HG02763 (cell line): ENCODE data around the gene ERC2.
A peak's percentile ranks its signal among the peaks of the same experiment; 100 is the strongest.

ENCODE experiments used
- ATAC-seq: cut with Tn5 transposase; IDR thresholded peaks from one replicate; pipeline ENCODE4 v1.9.1; 2021; ENCODE audit warnings: mild to moderate bottlenecking, moderate library complexity; ENCODE audit not compliant: unreplicated experiment

ERC2 gene

DNA sequence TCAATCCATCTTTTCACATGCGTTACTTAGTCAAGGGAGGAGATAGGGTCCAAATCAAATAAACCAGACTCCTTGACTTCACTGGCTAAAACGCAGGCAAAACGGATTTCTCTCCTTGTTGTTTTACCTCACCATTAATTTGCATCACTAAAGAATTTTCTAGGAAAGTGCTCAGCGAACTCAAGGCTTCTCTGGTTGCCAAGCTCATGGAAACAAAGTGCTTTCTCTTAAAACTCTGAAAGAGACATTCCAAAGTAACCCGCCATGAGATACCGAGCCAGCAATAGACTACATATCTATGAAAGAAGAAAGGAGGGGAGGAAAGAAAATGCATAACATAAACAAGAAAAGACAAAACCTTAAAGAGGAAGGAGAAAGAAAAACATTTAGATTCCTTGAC, 769.4 kb downstream of the ERC2 start:
- no peak for ATAC-seq

DNA sequence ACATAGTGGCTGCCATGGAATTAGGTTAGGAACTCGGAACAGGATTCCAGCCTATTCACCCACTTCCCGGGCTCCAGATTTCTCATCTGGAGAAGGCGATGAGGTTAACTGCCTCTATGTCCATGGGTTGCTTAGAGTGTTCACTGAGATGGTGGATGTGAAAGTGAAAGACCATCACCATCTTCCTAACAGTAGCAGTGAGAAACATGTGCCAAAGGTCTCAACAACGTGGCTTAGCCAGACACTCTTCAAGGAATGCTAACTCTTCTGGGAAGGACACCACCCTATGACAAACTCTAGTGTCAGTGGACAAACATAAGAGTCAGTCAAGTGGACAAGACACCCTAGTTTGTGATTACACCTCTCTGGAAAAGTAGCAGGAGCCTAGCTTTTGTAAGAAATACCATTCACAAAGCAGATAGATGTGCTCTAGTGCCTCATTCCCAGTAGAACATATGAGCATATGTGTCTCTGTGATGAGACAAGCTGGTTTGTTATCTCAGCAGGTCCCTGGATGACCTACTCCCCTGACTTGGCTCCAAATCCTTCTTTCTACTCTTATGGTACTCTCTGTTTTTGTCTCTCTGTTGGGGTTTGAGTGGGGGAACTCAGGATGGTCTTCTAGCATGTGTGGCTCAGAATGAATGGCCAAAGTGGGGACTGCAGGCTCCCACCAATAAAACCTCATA, 770.9 kb downstream of the ERC2 start:
- ATAC-seq: no peak

DNA sequence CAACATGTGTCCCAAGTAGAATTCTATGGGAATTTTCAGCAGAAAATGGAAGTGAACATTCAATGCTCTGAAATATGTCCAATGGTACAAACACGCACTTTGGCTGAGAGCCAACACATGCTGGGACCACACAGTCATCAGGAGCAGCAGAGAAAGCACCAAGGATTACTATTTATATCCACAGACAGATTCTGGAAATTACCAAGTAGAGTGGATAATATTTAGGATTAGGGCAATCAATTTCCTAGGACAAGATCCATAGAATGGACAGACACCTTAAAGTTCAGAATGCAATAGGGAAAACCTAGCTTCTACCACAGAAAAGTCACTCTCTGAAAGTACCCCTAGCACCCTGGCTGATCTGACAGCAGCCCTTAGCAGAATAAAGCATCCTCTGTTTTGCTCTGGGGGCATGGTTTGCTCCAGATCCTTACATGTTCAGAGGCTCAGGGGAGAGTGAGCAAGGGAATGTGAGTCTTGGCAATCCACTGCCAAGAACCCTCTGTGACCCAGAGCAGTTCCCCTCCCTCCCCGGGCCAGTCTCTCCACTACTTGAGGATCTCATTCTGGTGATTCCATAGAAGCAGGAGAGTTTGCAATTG, 775.2 kb downstream of the ERC2 start:
- no peak for ATAC-seq

DNA sequence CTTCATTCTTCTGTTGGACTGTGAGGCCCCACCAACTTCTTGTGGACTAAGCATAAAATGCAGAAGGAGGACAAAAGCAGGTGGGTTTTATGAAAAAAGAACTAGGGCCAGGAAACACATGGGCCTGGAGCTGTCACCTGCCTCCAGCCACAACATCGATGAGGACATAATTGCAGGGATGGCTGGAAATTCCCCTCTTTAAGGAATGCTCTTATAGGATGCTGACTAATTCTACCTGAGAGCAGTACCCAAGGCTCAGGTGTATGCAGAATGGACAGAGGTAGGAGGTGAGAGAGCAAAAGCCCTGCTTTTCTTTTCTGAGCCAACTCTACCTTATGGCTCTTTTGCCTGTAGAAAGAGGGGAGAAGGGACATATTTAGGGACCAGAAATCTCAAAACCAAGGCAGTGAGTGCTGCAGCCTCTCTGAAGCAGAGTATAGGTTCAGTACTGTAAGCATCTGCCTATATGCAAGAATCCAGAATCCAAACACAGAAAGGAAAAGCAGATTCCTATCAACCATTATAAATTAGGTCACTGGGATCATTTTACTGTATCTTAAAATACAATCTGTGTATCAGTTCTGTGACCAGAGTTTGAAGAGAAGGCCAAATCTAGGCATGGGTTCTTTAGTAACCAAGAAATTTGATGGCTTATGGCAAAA, 775.8 kb downstream of the ERC2 start:
- no peak for ATAC-seq

DNA sequence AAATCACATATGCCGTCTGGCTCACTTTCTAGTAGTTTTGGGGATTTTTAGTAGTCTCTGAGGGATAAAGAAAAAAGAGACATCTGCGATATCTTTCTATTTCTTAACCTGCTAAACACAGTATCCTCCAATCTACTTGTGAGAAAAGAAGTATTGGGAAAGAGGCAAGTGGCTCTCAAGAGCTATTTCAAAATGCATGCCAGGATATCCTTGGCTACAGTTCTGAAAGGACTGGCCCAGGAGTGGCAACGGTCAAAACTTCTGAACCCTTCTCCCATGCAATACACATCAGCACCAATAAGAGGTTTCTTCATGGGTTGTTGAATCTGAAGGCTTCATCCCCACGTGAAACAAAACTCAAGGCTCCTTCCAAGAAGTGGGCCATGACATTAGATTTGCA, 777.1 kb downstream of the ERC2 start:
- ATAC-seq: no peak

DNA sequence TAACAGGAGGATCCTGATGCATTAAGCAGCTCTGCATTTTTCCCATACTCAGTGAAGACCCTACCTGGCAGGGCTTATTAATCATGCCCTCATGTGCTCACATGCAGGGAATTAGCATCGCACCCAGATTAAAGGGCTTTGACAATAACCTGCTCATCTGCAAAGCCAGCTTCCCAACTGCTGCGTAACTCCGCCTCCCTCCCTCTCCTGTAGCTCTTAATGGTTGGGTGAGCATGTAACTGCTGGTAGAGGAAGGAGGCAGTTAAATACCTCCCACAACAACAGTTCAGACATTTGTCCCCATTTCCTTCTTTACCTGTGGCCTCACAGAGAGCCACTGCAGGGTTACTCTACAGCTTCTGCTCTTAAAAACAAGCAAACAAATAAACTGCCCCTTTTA, 777.5 kb downstream of the ERC2 start:
- no peak for ATAC-seq

DNA sequence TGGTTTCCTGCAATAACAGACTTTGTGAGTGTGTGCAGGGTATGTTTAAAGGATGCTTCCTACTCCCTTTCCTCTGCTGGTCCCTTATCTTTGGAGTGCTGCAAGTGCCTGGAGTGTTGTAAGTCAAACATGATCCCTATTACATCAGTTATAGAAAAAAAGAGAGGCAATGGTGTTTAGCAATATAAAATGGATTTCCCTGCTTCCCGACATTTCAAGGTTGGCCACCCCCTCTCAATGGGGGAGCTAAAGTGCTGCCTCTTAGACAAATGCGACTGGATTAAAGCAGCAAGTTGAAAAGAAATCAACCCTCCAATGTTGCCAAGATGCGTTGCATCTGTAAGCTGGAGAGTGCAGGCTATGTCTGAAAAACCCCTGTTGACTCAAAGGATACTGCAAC, 778.1 kb downstream of the ERC2 start:
- no peak for ATAC-seq

DNA sequence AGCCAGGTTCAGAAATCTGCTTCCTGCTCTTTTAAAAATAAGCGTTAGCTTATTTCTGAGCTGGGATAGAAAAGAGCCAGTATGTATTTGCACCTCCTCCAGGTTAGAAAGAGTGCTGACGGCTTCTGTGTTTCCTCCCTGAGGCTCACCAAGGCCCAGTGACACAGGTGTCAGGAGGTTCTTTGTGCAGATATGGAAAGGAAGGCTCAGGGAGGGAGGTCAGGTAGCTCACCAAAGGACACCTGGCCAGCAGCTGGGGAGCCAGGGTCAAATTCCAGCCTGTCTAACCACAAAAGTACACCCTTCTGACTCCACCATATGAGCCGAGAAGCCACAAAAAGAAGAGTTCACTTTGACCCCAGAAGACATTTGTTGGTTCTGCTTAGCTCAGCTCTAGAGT, 780.1 kb downstream of the ERC2 start:
- no peak for ATAC-seq

DNA sequence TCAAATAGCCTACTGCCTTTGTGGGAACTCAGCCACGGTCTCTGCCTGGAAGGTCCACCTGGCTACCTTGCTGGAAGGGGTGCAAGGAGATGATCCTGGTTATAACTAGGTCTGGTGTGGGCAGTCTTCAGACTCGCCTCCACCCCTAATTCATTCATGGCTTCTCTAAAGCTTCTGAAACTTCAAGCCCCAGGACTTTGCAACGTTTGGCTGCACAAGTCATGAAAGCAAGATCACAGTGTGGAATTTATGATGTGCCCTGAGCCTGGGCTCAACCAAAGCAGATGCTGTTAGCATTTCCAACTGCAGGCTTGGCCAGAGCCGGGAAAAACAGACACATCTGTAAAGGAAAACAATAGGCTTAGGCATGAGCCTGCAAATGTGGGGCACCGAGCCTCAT, 780.7 kb downstream of the ERC2 start:
- ATAC-seq: no peak

DNA sequence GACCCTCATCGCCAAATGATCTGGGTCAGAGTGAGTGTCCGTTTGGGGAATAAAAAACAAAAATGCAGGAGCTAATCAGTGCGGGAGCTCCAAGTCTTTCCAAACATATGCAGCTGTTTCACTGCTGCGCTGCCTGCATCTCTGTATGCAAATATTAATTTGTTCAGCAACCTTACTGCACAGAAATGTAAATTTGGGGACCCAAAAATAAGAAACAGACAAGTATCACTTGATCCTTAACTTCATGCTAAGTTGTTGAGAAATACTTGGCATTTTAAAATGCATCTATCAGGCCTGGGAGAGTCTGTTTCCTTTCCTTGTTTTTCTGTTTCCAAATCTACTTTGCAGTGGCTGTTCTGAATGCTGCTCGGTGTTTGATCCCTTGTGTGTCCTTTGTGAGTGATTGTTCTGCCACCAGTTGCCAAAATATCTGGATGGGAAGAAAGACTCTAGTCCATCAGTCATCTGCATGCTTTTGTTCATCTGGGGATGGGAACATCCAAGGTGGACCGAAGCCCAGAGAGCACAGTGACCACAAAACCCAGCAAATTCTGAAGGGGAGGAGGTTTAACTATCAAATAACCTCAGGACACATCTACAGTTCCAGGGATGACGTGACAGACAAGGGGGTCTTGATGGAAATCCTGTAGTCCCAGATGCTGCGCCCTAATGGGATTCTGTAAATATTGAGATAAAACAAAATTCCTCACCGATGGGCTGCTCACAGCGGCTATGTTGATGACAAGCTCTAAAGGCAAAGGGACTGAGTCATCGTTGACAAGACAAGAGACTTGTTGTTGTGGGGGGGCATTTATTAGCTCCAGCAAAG, 781.6 kb downstream of the ERC2 start:
- ATAC-seq: no peak

DNA sequence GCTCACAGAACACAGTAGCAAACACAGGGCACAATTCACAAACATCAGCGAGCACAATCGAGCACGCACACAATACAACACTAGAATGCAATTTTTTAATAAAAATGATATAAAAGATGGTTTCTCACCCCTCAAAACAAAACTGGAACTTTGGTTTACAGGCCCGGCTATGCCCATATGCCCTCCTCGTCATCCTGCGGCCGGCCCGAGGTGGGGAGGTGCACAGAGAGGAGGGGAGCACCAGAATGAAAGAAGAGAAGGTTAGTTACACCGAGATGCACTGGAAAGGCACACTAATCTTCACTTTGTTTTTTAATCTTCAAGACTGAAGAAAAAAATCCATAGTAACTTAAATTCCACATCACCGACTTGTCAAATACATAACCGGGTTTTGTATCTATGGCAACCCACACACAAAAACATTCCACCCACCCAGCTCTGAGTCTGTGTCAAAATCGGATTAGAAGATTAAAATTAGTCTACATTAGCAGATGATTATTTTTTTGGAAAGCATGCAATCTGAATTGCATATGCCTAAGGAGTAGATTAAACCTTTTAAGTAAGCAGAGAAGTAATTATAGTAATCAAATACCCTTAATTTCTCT, 784.5 kb downstream of the ERC2 start:
- ATAC-seq: no peak

DNA sequence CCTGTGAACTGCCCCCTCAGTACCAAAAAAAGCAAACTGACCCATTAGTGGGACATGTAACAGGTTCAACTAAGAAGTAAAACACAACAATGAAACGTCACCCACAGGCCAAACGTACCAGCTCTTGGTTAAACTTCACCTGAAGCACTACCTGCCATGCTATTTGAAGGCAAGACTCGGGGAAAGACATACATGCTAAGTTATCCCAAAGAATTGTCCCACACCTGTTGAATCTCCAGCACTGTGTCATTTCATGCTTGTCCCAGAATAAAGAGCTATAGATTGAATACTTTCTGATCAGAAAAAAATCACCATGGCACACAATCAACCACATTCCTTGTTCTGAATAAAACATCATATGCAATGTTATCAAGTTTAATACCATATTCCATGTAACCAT, 785.8 kb downstream of the ERC2 start:
- no peak for ATAC-seq

DNA sequence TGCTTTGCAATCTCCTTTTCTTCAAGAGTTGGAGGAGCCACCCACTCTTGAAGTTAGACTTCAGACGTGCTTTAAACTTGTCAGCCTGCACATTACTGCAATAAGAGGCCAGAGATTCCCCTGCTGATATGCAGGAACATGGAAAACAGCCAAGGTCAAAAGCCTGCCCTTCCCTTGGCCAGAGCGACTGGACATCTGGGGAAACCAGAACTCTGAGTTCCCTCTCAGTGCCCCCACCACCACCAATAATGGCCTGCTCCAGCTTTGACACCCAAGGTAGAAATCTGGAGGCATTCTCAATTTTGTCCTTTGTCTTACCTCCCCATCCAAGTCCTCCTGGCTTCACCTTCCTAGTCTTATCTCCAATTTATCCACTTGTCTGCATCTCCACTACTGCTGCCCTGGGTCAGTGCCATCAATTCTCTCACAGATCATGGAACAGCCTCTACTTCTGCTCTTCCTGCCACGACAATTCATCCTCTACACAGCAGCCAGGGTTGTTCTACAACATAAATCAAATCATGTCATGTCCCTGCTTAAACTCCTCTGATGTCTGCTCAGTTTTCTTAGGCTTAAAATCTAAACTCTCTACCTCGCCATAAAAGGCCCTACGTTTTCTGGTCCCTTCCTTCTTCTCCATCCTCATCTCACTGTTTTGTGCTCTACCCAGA, 789.6 kb downstream of the ERC2 start:
- no peak for ATAC-seq

DNA sequence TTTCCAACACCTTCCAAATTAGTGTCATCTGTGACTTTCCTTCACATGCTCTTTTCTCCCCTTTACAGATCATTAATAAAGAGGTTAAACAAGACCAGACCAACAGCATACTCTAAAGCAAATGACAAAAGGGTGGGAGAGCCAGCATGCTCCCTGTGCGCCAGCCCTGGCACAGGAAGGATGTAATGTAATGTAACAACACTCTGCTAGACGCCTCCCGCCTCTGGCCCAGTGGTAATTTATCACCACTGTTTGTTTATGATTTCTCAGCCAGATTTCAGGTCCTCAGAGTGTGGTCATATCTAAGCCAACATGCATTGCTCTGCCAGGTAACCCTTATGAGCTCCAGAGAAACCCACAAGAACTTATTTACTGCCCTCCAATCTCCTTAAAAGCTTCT, 791.6 kb downstream of the ERC2 start:
- no peak for ATAC-seq

DNA sequence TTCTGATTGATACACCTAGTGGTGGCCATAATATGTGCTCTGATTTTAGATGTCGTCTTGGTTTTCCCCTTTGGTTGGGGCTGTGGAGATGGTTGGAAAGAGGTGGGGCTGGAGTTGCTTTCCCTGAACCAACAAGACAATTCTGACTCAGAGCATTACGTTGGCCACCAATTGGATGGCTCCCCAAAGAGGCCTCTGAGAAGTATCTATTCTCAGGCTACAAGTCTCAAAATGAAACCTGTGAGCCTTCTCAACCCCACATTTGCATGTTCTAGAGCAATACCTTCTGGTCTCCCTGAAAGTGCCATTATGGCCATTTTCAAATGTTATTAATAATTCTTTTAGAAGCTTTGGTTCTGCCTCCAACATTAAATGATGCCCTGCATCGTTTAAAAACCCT, 792.8 kb downstream of the ERC2 start:
- peak; percentile 98 for ATAC-seq

DNA sequence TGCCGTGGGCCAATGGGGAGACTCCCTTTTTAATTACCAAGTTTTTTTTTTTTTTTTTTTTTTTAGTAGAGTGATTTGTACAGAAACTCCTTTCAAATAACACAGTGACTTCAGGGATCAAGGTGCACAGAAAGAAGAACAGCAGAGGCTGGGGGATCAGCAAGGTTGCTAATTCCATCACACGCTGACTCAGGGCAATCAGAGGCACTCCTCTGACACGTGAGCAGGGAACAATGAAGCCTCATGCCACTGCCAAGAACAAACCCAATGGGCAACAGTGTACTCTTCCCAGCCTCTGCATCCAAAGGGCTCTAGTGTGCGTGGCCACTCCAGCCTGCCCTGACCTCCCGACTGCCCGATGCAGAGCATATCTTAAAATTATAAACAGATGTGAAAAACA, 794.5 kb downstream of the ERC2 start:
- ATAC-seq: no peak

DNA sequence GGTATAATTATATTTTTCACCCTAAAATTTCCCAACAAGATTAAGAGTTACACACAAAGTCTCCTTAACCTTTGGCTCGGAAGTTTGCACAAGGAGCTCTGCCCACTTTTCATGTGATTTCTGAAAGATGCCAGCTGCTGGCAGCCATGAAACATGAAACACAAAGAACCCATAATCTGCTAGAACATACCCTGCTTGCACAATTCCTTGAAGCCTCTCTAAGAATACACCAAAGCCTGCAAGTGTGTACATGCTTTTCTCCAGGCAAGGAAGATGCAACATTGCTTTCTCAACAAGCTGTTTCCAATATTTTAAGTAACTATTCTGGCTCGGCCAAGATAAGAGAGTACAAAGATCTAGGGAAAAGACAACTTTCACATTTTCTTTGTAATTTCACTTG, 799.1 kb downstream of the ERC2 start:
- ATAC-seq: no peak

DNA sequence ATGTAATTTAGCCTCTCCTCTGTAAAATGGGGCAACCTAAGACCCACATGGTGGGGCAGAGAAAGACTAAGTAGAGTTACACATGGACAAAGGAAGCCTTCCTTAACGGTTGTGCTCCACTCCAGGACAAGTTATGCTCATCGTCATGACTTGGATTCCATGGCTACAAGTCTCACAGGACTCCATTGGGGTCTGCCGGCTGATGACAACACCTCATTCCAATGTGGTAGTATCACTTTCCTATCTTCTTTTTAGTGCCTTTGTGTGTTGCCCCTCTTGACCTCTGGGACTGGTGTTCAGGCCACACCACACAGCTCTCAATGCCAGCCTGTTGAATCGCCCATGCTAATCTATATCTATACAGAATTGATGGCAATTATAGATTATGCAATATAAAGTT, 799.9 kb downstream of the ERC2 start:
- no peak for ATAC-seq

DNA sequence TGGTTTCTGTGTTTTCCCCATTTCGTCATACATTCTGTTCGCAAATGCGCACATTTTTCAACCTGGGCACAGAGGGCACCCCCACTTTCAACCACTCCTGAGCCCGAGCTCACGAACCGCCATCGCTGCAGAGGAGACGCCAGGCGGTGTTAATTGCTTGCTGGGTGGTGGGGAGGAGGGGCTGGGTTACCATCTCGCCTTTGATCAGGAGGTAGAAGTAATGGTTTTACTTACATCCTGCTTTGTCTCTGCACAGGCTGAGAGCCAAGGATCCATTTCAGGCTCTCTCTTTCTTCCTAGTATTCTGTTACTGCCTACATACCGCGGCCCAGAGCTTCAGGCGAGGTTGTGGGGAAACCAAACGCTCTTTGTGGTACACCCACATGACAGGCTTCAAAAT, 803.9 kb downstream of the ERC2 start:
- ATAC-seq: no peak

DNA sequence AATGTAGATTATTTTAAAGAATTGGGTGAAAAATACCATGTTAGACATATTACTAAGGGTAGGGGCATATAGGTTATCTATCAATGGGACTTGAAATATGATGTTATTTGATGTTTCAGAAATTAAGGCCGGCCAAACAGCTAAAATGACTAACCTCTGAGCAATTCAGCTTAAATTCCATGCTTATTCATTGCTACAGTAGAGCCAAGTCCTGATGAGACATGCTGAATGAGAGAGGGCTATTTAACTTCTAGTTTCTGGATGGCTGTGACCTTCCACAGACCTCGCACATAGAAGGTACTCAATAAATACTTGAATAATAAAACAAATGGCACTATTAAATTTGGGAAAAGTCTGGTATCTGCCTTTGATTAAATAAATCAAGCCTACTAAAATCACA, 805.6 kb downstream of the ERC2 start:
- ATAC-seq: no peak

DNA sequence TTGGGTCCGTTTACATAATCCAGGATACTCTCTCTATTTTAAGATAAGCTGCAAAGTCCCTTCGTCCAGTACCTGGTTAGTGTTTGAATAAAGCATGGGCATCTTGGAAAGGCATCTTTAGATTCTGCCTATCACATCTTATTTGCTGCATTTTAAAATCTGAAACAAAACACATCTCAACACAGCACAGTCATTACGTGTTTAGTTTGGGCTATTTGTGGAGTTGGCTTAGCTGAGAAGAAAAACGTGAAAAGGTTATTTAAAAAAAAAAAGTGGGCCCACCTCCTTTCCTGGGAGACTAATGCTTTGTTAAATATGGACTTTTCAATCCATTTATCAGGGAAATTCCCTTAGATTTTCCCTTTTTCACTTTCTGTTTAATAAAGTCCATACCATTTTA, 806.7 kb downstream of the ERC2 start:
- no peak for ATAC-seq
